ENCODE results near the gene DCXR. TPM values are rescaled to one million over a fixed set of nuclear protein-coding genes. Genes with fewer than 3 reads are reported as not detected.

The DCXR gene
- total and polyA plus RNA-seq, 2 of the 13 experiments (the other 11 are each of a cell fraction or from before 2014, with no cell fraction given) = 287 to 311 TPM

- TF ChIP-seq THAP9 (CRISPR knock-in tag; IDR thresholded peaks at IDR 0.05; ENCODE audit: borderline replicate concordance) (peak; percentile 43; the same call in 1 of the 2 replicates), ZNF747 (CRISPR knock-in tag; IDR thresholded peaks at IDR 0.05; ENCODE audit: borderline replicate concordance) (no peak), ISL2 (CRISPR knock-in tag; IDR thresholded peaks at IDR 0.05) (peak; percentile 79), ZSCAN31 (CRISPR knock-in tag; IDR thresholded peaks at IDR 0.05; ENCODE audit: low read depth) (peak; percentile 72; the same call in 1 of the 2 replicates), ZHX1 (CRISPR knock-in tag; IDR thresholded peaks at IDR 0.05; ENCODE audit: low read depth) (0 out of 2 replicates have a peak, but pooled peaks have one; percentile 32), ZNF770 (CRISPR knock-in tag; IDR thresholded peaks at IDR 0.05) (peak; percentile 57; the same call in 1 of the 2 replicates), ZNF451 (CRISPR knock-in tag; IDR thresholded peaks at IDR 0.05) (peak; percentile 66; the same call in 1 of the 2 replicates), ZSCAN25 (CRISPR knock-in tag; IDR thresholded peaks at IDR 0.05) (peak; percentile 56; the same call in 1 of the 2 replicates), MZF1 (CRISPR knock-in tag; IDR thresholded peaks at IDR 0.05; ENCODE audit: borderline replicate concordance) (no peak; the same call in 1 of the 2 replicates), HMG20A (CRISPR knock-in tag; IDR thresholded peaks at IDR 0.05; ENCODE audit: borderline replicate concordance) (0 out of 2 replicates have a peak, but pooled peaks have one; percentile 10), AGO2 (optimal IDR thresholded peaks at IDR 0.05; ENCODE audit: low read depth, low read length) (peak; percentile 69), NFAT5 (CRISPR knock-in tag; IDR thresholded peaks at IDR 0.05) (no peak)
These were observed 16.2 kb downstream of the DCXR start (continued) for GRCh38 chr17:82021107-82021899.
